ENCODE results near the gene PPP2R3A.

The PPP2R3A gene

GRCh38 chr3:135975053-135975452, 9.5 kb downstream of the PPP2R3A start:
- Histone ChIP-seq H2AFZ (ENCODE audit: low read length) (no peak overlapping the region), H3K79me2 (ENCODE audit: low read length) (no peaks in the 10 kb centered on the region), H3K27me3 (replicated peaks; ENCODE audit: insufficient read depth, low read length) (no peaks in the 10 kb centered on the region), H3K27ac (ENCODE audit: low read length) (no peak overlapping the region), H4K20me1 (ENCODE audit: insufficient read depth, low read length) (no peaks in the 10 kb centered on the region), H3K9me3 (replicated peaks; ENCODE audit: insufficient read depth, low read length) (no peaks in the 10 kb centered on the region), H3K4me3 (ENCODE audit: low read length) (no peak overlapping the region), H3K4me1 (ENCODE audit: low read length) (no peaks in the 10 kb centered on the region), H3F3A (ENCODE audit: insufficient read depth, low read length) (no peaks in the 10 kb centered on the region), H3K9ac (ENCODE audit: low read length) (no peak overlapping the region), H3K4me2 (ENCODE audit: low read depth, low read length) (no peak overlapping the region), H3K9me2 (replicated peaks; ENCODE audit: insufficient read depth, low read length) (no peaks in the 10 kb centered on the region), H3K36me3 (replicated peaks; ENCODE audit: insufficient read depth, low read length) (no peaks in the 10 kb centered on the region)
- no peak for TF ChIP-seq EZH2 (optimal IDR thresholded peaks at IDR 0.05; ENCODE audit: low read depth, low read length)
- TF ChIP-seq CTCF (IDR thresholded peaks at IDR 0.05; ENCODE audit: low read length): no peak
- TF ChIP-seq EZH2phosphoT487 (IDR thresholded peaks at IDR 0.05; ENCODE audit: low read length): no peak
- DNase-seq: no peak

- H3K4me1 ChIP-seq (ENCODE audit: low read length): no peaks in the 10 kb centered on the region
- no peak overlapping the region for H3K9ac ChIP-seq (ENCODE audit: low read length)
- H3K36me3 ChIP-seq (replicated peaks; ENCODE audit: insufficient read depth, low read length): no peaks in the 10 kb centered on the region
- H3F3A ChIP-seq (ENCODE audit: insufficient read depth, low read length): no peaks in the 10 kb centered on the region
- H3K4me3 ChIP-seq (ENCODE audit: low read length): no peak overlapping the region
- H3K4me2 ChIP-seq (ENCODE audit: low read depth, low read length): no peak overlapping the region
- no peaks in the 10 kb centered on the region for H3K79me2 ChIP-seq (ENCODE audit: low read length)
- no peaks in the 10 kb centered on the region for H3K27me3 ChIP-seq (replicated peaks; ENCODE audit: insufficient read depth, low read length)
- H4K20me1 ChIP-seq (ENCODE audit: insufficient read depth, low read length): no peaks in the 10 kb centered on the region
- no peaks in the 10 kb centered on the region for H3K9me3 ChIP-seq (replicated peaks; ENCODE audit: insufficient read depth, low read length)
- no peaks in the 10 kb centered on the region for H3K9me2 ChIP-seq (replicated peaks; ENCODE audit: insufficient read depth, low read length)
- no peak for DNase-seq
- no peak for TF ChIP-seq CTCF (IDR thresholded peaks at IDR 0.05; ENCODE audit: low read length)
- TF ChIP-seq EZH2 (optimal IDR thresholded peaks at IDR 0.05; ENCODE audit: low read depth, low read length): no peak
- no peak for TF ChIP-seq EZH2phosphoT487 (IDR thresholded peaks at IDR 0.05; ENCODE audit: low read length)
- H2AFZ ChIP-seq (ENCODE audit: low read length): no peak overlapping the region
- no peak overlapping the region for H3K27ac ChIP-seq (ENCODE audit: low read length)
Measured at GRCh38 chr3:135975536-135975935, 10.0 kb downstream of the PPP2R3A start.

GRCh38 chr3:135980343-135980742, 14.8 kb downstream of the PPP2R3A start:
- no peak overlapping the region for H3K9ac ChIP-seq (ENCODE audit: low read length)
- no peaks in the 10 kb centered on the region for H3K79me2 ChIP-seq (ENCODE audit: low read length)
- DNase-seq: no peak
- H3K27ac ChIP-seq (ENCODE audit: low read length): no peak overlapping the region
- no peaks in the 10 kb centered on the region for H3F3A ChIP-seq (ENCODE audit: insufficient read depth, low read length)
- H3K4me1 ChIP-seq (ENCODE audit: low read length): no peaks in the 10 kb centered on the region
- TF ChIP-seq CTCF (IDR thresholded peaks at IDR 0.05; ENCODE audit: low read length) (no peak), EZH2phosphoT487 (IDR thresholded peaks at IDR 0.05; ENCODE audit: low read length) (no peak), EZH2 (optimal IDR thresholded peaks at IDR 0.05; ENCODE audit: low read depth, low read length) (no peak)
- no peaks in the 10 kb centered on the region for H3K27me3 ChIP-seq (replicated peaks; ENCODE audit: insufficient read depth, low read length)
- H4K20me1 ChIP-seq (ENCODE audit: insufficient read depth, low read length): no peaks in the 10 kb centered on the region
- H2AFZ ChIP-seq (ENCODE audit: low read length): no peak overlapping the region
- no peak overlapping the region for H3K4me2 ChIP-seq (ENCODE audit: low read depth, low read length)
- no peaks in the 10 kb centered on the region for H3K9me3 ChIP-seq (replicated peaks; ENCODE audit: insufficient read depth, low read length)
- no peak overlapping the region for H3K4me3 ChIP-seq (ENCODE audit: low read length)
- no peaks in the 10 kb centered on the region for H3K36me3 ChIP-seq (replicated peaks; ENCODE audit: insufficient read depth, low read length)
- no peaks in the 10 kb centered on the region for H3K9me2 ChIP-seq (replicated peaks; ENCODE audit: insufficient read depth, low read length)
